ENCODE results near the gene GLIS1.

The GLIS1 gene

GRCh38 chr1:53686965-53687267 lies 52.0 kb downstream of the GLIS1 start:
- Histone ChIP-seq H3F3A (ENCODE audit: control insufficient read depth, insufficient read depth) (no peaks in the 10 kb centered on the region), H3K27me3 (ENCODE audit: control insufficient read depth, low read length) (no peaks in the 10 kb centered on the region), H4K20me1 (ENCODE audit: control insufficient read depth, insufficient read depth, low read depth, low read length) (no peaks in the 10 kb centered on the region), H3K36me3 (ENCODE audit: control insufficient read depth, low read length) (no peaks in the 10 kb centered on the region), H3K79me2 (ENCODE audit: control insufficient read depth, low read length) (no peaks in the 10 kb centered on the region), H3K9me2 (replicated peaks; ENCODE audit: control insufficient read depth, low read length) (no peaks in the 10 kb centered on the region), H3K4me3 (ENCODE audit: low read length) (no peak overlapping the region), H3K27ac (ENCODE audit: low read depth, low read length) (no peak overlapping the region), H3K9me3 (ENCODE audit: control insufficient read depth, insufficient read depth, low read length) (no peaks in the 10 kb centered on the region), H3K4me2 (ENCODE audit: low read length) (no peak overlapping the region), H3K4me1 (ENCODE audit: control insufficient read depth, low read length) (peaks cover 8% of the 10 kb centered on the region)
- no peak for TF ChIP-seq EZH2phosphoT487 (IDR thresholded peaks at IDR 0.05; ENCODE audit: borderline replicate concordance, low read length)
- TF ChIP-seq, protein P1, sequence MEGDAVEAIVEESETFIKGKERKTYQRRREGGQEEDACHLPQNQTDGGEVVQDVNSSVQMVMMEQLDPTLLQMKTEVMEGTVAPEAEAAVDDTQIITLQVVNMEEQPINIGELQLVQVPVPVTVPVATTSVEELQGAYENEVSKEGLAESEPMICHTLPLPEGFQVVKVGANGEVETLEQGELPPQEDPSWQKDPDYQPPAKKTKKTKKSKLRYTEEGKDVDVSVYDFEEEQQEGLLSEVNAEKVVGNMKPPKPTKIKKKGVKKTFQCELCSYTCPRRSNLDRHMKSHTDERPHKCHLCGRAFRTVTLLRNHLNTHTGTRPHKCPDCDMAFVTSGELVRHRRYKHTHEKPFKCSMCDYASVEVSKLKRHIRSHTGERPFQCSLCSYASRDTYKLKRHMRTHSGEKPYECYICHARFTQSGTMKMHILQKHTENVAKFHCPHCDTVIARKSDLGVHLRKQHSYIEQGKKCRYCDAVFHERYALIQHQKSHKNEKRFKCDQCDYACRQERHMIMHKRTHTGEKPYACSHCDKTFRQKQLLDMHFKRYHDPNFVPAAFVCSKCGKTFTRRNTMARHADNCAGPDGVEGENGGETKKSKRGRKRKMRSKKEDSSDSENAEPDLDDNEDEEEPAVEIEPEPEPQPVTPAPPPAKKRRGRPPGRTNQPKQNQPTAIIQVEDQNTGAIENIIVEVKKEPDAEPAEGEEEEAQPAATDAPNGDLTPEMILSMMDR (IDR thresholded peaks at IDR 0.05; ENCODE audit: low read depth, low read length, poor library complexity, severe bottlenecking), result no peak

DNA sequence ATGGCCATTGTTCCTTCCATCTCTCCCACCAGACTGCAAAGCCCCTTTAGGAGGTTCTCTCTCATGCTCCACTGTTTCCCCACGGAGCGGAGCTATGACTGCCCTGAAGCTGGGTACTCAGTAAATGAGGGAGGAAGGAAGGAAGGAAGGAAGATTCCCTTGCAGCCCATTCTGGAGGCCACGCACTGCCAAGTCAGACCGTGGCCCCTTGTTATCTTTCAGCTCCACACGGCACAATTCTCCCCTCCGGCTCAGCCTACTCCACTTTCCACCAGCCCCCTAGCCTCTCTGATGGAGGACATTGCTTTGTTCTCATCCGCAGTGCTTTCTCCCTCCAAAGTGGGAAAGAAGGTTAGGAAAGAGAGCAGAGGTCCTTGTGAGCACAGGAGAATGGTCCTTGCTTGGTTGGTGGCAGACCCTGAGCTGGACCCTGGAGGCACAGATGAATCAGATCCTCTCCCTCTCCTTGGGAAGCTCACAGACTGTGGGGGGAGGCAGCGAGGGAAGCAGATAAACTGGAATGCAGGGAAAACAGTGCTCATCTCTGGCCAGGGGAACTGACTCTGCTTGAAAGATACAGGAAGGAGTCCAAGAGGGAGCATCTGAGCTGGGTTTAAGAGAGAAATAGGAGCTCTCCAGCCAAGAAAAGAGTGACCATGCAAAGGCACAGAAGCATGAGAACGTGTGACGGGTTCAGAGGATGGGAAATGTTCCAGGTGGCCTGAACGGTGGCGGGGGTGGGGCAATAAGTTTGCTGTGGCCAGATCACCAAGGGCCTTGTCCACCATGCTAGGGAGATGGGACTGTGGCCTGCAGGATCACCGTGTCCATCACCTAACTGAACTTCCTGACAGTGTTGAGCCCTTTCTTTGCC lies 52.6 kb downstream of the GLIS1 start:
- Histone ChIP-seq H3K4me3 (ENCODE audit: low read length) (no peak overlapping the region), H3K36me3 (ENCODE audit: control insufficient read depth, low read length) (no peaks in the 10 kb centered on the region), H3K9me3 (ENCODE audit: control insufficient read depth, insufficient read depth, low read length) (no peaks in the 10 kb centered on the region), H3K4me2 (ENCODE audit: low read length) (no peak overlapping the region), H4K20me1 (ENCODE audit: control insufficient read depth, insufficient read depth, low read depth, low read length) (no peaks in the 10 kb centered on the region), H3K4me1 (ENCODE audit: control insufficient read depth, low read length) (peaks cover 14% of the 10 kb centered on the region), H3K27ac (ENCODE audit: low read depth, low read length) (no peak overlapping the region), H3K79me2 (ENCODE audit: control insufficient read depth, low read length) (no peaks in the 10 kb centered on the region), H3K27me3 (ENCODE audit: control insufficient read depth, low read length) (no peaks in the 10 kb centered on the region), H3K9me2 (replicated peaks; ENCODE audit: control insufficient read depth, low read length) (no peaks in the 10 kb centered on the region), H3F3A (ENCODE audit: control insufficient read depth, insufficient read depth) (no peaks in the 10 kb centered on the region)
- TF ChIP-seq EZH2phosphoT487 (IDR thresholded peaks at IDR 0.05; ENCODE audit: borderline replicate concordance, low read length), result no peak
- TF ChIP-seq, protein P1 (IDR thresholded peaks at IDR 0.05; ENCODE audit: low read depth, low read length, poor library complexity, severe bottlenecking), result no peak

DNA sequence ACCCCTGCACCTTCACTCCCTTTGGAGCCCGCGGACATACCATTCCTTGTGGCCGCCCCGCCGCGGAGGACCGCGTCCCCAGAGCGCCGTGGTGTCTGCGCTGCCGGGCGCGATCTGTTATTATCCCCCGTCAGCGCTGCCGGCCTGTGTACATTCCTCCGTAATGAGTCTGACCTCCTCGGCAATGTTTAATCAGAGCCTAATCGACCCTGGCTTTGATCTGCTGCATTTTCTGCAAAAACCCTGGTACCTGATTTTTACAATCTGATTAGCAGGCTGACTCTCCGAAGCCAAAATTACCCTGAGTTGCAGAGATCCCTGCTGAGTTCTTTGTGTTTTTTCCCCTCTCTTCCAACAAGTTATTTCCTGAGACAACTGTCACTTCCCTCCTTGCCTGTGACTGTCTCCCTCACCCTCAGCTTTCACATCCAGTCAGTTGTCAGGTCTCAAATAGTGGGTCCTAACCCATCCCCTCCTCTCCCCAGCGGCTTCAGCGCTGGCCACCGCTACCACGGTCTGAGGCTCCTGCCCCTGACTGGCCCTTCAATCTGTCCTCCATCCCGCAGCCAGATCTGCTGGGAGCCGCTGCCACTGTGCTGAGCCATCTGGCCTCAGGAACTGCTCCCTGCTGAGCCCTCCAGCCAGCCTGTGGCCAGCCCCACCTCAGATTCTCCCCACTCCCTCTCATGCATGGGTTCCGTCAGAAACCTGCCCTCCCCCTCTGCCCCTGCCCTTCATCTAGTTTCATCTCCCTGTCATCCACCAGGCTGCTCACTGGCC lies 53.5 kb downstream of the GLIS1 start:
- H3K9me3 ChIP-seq (ENCODE audit: control insufficient read depth, insufficient read depth, low read length), result no peaks in the 10 kb centered on the region
- H3K27me3 ChIP-seq (ENCODE audit: control insufficient read depth, low read length), result 0 out of 2 replicates have a peak, but pooled peaks cover 3% of the 10 kb centered on the region
- H3K9me2 ChIP-seq (replicated peaks; ENCODE audit: control insufficient read depth, low read length), result no peaks in the 10 kb centered on the region
- TF ChIP-seq, protein P1 (IDR thresholded peaks at IDR 0.05; ENCODE audit: low read depth, low read length, poor library complexity, severe bottlenecking), result no peak
- no peak for TF ChIP-seq EZH2phosphoT487 (IDR thresholded peaks at IDR 0.05; ENCODE audit: borderline replicate concordance, low read length)
- no peak overlapping the region for H3K27ac ChIP-seq (ENCODE audit: low read depth, low read length)
- H3K36me3 ChIP-seq (ENCODE audit: control insufficient read depth, low read length), result no peaks in the 10 kb centered on the region
- no peak overlapping the region for H3K4me2 ChIP-seq (ENCODE audit: low read length)
- no peaks in the 10 kb centered on the region for H4K20me1 ChIP-seq (ENCODE audit: control insufficient read depth, insufficient read depth, low read depth, low read length)
- H3K4me3 ChIP-seq (ENCODE audit: low read length), result no peak overlapping the region
- H3F3A ChIP-seq (ENCODE audit: control insufficient read depth, insufficient read depth), result no peaks in the 10 kb centered on the region
- peaks cover 16% of the 10 kb centered on the region for H3K4me1 ChIP-seq (ENCODE audit: control insufficient read depth, low read length)
- H3K79me2 ChIP-seq (ENCODE audit: control insufficient read depth, low read length), result no peaks in the 10 kb centered on the region

Data from DOHH2 (cell line).